IMR-90 (cell line): Measurements from ENCODE around the gene TEAD1. TPM values are rescaled to one million over a fixed set of nuclear protein-coding genes. Genes with fewer than 3 reads are reported as not detected.

Experiments used
- MAZ ChIP-seq: IDR thresholded peaks from 2 replicates; pipeline ENCODE4 v1.6.1; 2012; ENCODE audit warnings: low read depth, mild to moderate bottlenecking, low read length, improper control_type of control experiment, moderate library complexity, borderline replicate concordance
- POLR2A ChIP-seq: IDR thresholded peaks from 2 replicates; pipeline ENCODE4 v1.6.1; 2012; ENCODE audit warnings: mild to moderate bottlenecking, low read depth, low read length
- SMC3 ChIP-seq: fragments of 150-350 bp; IDR thresholded peaks from 2 replicates; pipeline ENCODE4 v1.6.1; 2016; ENCODE audit warnings: low read depth, mild to moderate bottlenecking, antibody characterized with exemption, low read length, moderate library complexity
- polyA plus RNA-seq, 3 experiments: library from polyadenylated mRNA; depleted of rRNA; stranded (reverse); fragments of >200 nt; gene quantifications; 2 replicates each; pipeline ENCODE4 v1.2.3, GENCODE V29; 2012; ENCODE audit warnings: low replicate concordance in 1 of 3
- total RNA-seq: library from RNA; depleted of rRNA; stranded (reverse); fragments of >200 nt; gene quantifications from 2 replicates; pipeline ENCODE4 v1.2.3, GENCODE V29; 2012
- TF ChIP-seq, protein P1 (sequence below): fragments of 150-350 bp; IDR thresholded peaks from 2 replicates; pipeline ENCODE4 v1.6.1; 2017; ENCODE audit warnings: mild to moderate bottlenecking, antibody characterized with exemption, low read length, low read depth

The TEAD1 gene
- total and polyA plus RNA-seq, 2 of the 4 experiments (the other 2 are of a cell fraction) = 51.8 to 69.2 TPM

- TF ChIP-seq, protein P1, sequence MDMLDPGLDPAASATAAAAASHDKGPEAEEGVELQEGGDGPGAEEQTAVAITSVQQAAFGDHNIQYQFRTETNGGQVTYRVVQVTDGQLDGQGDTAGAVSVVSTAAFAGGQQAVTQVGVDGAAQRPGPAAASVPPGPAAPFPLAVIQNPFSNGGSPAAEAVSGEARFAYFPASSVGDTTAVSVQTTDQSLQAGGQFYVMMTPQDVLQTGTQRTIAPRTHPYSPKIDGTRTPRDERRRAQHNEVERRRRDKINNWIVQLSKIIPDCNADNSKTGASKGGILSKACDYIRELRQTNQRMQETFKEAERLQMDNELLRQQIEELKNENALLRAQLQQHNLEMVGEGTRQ = no peak
- no peak for TF ChIP-seq SMC3
- TF ChIP-seq MAZ = no peak
- TF ChIP-seq POLR2A = no peak
These were observed 148.3 kb downstream of the TEAD1 start (continued) for GRCh38 chr11:12822392-12823022.
